CD4-positive, alpha-beta T cell (primary cell): ENCODE results near the gene KNDC1. TPM values are rescaled to one million over a fixed set of nuclear protein-coding genes. Genes with fewer than 3 reads are reported as not detected.

Experiments
- ATAC-seq: fragments of 200-7000 bp; cut with Tn5 transposase; one replicate; pipeline ENCODE4 v1.10.0; 2022; ENCODE audit warnings: mild to moderate bottlenecking; ENCODE audit not compliant: poor library complexity
- CTCF ChIA-PET: fragments of 350-600 bp; sonication (Branson Sonifier 250); formaldehyde crosslinking; loops from one replicate; lab custom pipeline; 2021; ENCODE audit warnings: antibody characterized with exemption, inconsistent platforms; lab: Charles Lee
- POLR2A ChIA-PET: fragments of 350-600 bp; sonication (Branson Sonifier 250); formaldehyde crosslinking; loops from one replicate; lab custom pipeline; 2021; ENCODE audit warnings: antibody characterized with exemption, inconsistent platforms; lab: Charles Lee
- DNase-seq, 14 experiments: peaks; one replicate each; pipeline ENCODE4 v3.0.0-alpha.2; 2013 to 2020; ENCODE audit warnings: mixed read lengths in 2 of 14
- H3K27ac ChIP-seq, 2 donors: one replicate each; pipeline versions ENCODE4 v1.5.1 to v1.7.0; 2013; ENCODE audit warnings: low read length in 2 of 2, low read depth in 1 of 2, mild to moderate bottlenecking in 1 of 2
- H3K27me3 ChIP-seq, 2 experiments: 1 replicate in 1 of 2; 2 replicates in 1 of 2; pipeline versions ENCODE4 v1.6.1 to v1.7.0; 2013; ENCODE audit warnings: low read length in 2 of 2, control low read depth in 1 of 2, mild to moderate bottlenecking in 1 of 2, moderate library complexity in 1 of 2; ENCODE audit not compliant: insufficient read depth in 2 of 2, control insufficient read depth in 1 of 2
- H3K36me3 ChIP-seq: one replicate; pipeline ENCODE4 v1.6.1; 2013; ENCODE audit warnings: low read length, control low read depth; ENCODE audit not compliant: insufficient read depth
- H3K4me1 ChIP-seq: one replicate; pipeline ENCODE4 v1.6.1; 2013; ENCODE audit warnings: low read length, control low read depth; ENCODE audit not compliant: insufficient read depth
- H3K4me3 ChIP-seq: one replicate; pipeline ENCODE4 v1.5.1; 2013; ENCODE audit warnings: mild to moderate bottlenecking, low read length, moderate library complexity
- H3K9me3 ChIP-seq, 2 experiments: 1 replicate in 1 of 2; 2 replicates in 1 of 2; pipeline versions ENCODE4 v1.6.1 to v1.7.0; 2013; ENCODE audit warnings: low read length in 2 of 2, mild to moderate bottlenecking in 2 of 2, control low read depth in 1 of 2, moderate library complexity in 1 of 2; ENCODE audit not compliant: control insufficient read depth in 1 of 2, insufficient read depth in 1 of 2
- H3K27ac Mint-ChIP-seq: one replicate; pipeline ENCODE4 v1.8.0; 2020; ENCODE audit warnings: mixed read lengths
- H3K27me3 Mint-ChIP-seq: one replicate; pipeline ENCODE4 v1.8.0; 2021; ENCODE audit warnings: mixed read lengths
- H3K36me3 Mint-ChIP-seq: one replicate; pipeline ENCODE4 v1.8.0; 2021; ENCODE audit warnings: low read depth, mixed read lengths
- H3K4me1 Mint-ChIP-seq: one replicate; pipeline ENCODE4 v1.8.0; 2021; ENCODE audit warnings: low read depth, mixed read lengths
- H3K4me3 Mint-ChIP-seq: one replicate; pipeline ENCODE4 v1.8.0; 2020; ENCODE audit warnings: mild to moderate bottlenecking, mixed read lengths
- H3K9me3 Mint-ChIP-seq: one replicate; pipeline ENCODE4 v1.8.0; 2020; ENCODE audit warnings: mixed read lengths
- intact Hi-C, 2 experiments: fragments of 100-400 bp; cut with DNase I in 1 of 2; cut with micrococcal nuclease in 1 of 2; formaldehyde crosslinking; loops; one replicate each; pipeline versions ENCODE4 v1.15.1 to v1.9.0; 2023 to 2025; cut with DNase I, micrococcal nuclease
- total RNA-seq, 174 experiments: library from RNA in 2 of 174; stranded (reverse) in 2 of 174; gene quantifications; one replicate each; pipeline ENCODE4 v1.2.3 and lab custom pipeline; 2021 to 2026
- TF ChIP-seq, protein P1 (sequence below): fragments of 200-600 bp; IDR thresholded peaks from one replicate; pipeline ENCODE4 v1.8.0; 2022; ENCODE audit warnings: antibody characterized with exemption, mild to moderate bottlenecking

KNDC1 gene
- total RNA-seq, 2 experiments from 2014 or later: not detected

DNA sequence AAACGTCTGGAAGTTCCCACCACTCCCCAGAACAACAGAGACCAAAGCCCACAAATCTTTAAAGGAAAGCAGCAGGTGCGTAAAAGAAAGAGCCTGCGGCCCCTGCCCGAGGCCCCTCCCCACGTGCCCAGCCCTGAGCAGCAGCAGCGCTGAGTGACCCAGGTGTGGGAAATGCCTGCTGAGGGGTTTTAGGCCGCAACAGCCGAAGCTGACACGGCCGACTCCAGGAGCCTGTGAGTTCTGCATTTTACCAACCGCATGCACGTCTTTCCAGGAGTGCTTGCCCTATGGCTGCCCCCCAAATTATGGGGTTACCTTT is 1.6 kb upstream of the KNDC1 start:
- no peak for ATAC-seq
- Histone ChIP-seq H3K9me3 (peaks cover 0 to 19% of the 10 kb centered on the region in 2 experiments), H3K36me3 (no peaks in the 10 kb centered on the region), H3K27me3 (peaks cover 26 to 31% of the 10 kb centered on the region in 2 experiments), H3K27ac (no peak overlapping the region), H3K4me3 (no peak overlapping the region), H3K4me1 (peaks cover 13% of the 10 kb centered on the region)
- intact Hi-C loops: no loop called here
- Mint-ChIP-seq H3K27ac (no peak overlapping the region), H3K4me1 (no peaks in the 10 kb centered on the region), H3K9me3 (no peaks in the 10 kb centered on the region), H3K4me3 (no peak overlapping the region), H3K27me3 (peaks cover 32% of the 10 kb centered on the region), H3K36me3 (no peaks in the 10 kb centered on the region)
- no peak for DNase-seq
- CTCF ChIA-PET: interaction anchor here (1.7 kb wide), 1 partner anchor 11 kb away, joined by 3 read pairs; no protein-coding TSS in a partner anchor
- POLR2A ChIA-PET: no interaction called here
- TF ChIP-seq, protein P1, sequence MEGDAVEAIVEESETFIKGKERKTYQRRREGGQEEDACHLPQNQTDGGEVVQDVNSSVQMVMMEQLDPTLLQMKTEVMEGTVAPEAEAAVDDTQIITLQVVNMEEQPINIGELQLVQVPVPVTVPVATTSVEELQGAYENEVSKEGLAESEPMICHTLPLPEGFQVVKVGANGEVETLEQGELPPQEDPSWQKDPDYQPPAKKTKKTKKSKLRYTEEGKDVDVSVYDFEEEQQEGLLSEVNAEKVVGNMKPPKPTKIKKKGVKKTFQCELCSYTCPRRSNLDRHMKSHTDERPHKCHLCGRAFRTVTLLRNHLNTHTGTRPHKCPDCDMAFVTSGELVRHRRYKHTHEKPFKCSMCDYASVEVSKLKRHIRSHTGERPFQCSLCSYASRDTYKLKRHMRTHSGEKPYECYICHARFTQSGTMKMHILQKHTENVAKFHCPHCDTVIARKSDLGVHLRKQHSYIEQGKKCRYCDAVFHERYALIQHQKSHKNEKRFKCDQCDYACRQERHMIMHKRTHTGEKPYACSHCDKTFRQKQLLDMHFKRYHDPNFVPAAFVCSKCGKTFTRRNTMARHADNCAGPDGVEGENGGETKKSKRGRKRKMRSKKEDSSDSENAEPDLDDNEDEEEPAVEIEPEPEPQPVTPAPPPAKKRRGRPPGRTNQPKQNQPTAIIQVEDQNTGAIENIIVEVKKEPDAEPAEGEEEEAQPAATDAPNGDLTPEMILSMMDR: no peak

DNA sequence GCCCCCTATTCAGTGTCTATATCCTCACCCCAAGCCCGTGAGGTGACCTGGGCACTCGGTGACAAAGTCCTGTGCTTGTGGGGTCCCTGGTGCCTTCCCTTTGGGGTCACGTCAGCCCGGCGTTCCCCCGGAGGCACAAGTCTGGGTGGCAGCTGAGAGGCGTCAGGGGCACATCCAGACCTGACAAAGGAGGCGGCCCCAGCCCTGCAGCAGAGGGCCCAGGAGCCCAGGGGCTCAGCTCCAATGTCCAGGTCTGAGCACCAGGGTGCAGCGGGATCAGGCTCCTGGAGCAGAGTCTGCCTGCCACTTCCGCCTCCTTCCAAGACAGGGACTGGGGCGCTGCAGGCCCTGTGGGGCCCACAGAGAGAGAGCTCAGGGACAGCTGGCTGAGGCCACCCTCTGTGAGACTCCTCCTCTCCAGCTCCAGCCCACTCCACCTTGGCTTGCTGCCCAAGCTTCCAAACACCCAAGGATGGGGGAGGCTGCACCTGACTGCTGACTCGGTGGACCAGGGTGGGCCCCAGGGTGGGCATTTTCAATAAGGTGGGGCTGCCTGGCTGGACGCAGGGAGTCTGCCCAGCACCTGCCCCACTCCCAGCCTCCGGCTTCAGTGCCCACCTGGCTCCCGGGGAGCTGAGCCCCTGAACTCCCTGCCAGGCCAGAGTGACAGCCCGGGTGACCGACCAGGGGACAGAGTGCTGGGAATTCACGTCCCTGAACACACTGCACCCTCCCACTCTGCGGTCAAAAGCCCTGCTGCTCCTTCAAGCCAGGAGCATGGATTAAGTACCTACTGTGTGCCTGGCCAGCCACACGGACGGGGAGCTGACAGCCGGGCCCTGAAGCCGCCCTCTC is 1.0 kb upstream of the KNDC1 start:
- peaks cover 23 to 31% of the 10 kb centered on the region in 2 experiments for H3K27me3 ChIP-seq
- H3K4me3 Mint-ChIP-seq: no peak overlapping the region
- CTCF ChIA-PET: interaction anchor here (1.7 kb wide), 1 partner anchor 11 kb away, joined by 3 read pairs; no protein-coding TSS in a partner anchor
- TF ChIP-seq, protein P1: no peak
- H3K27me3 Mint-ChIP-seq: peaks cover 35% of the 10 kb centered on the region
- H3K4me1 Mint-ChIP-seq: no peaks in the 10 kb centered on the region
- peaks cover 0 to 19% of the 10 kb centered on the region in 2 experiments for H3K9me3 ChIP-seq
- no peaks in the 10 kb centered on the region for H3K36me3 ChIP-seq
- H3K4me3 ChIP-seq: no peak overlapping the region
- intact Hi-C loops: no loop called here
- H3K27ac ChIP-seq: no peak overlapping the region
- ATAC-seq: no peak
- POLR2A ChIA-PET: no interaction called here
- H3K4me1 ChIP-seq: peaks cover 13% of the 10 kb centered on the region
- H3K27ac Mint-ChIP-seq: no peak overlapping the region
- peak in 1 of 14 experiments; percentile 14 for DNase-seq
- no peaks in the 10 kb centered on the region for H3K9me3 Mint-ChIP-seq
- H3K36me3 Mint-ChIP-seq: no peaks in the 10 kb centered on the region

DNA sequence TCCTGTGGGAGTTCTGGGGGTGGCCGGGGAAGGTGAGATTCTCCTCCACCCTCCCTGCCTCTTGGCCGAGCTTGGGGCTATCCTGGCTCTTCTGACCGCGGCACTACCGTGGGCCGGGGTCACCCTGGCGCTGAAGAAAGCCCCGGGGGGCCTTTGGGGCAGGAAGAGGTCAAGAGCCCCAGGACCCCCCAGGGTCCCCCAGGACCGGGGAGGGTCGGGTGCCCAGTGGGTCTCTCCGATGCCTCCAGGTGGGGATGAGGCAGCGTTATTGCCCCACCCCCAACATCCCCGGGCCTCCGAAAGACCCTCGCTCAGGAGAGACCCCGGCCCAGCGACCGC is 439 bp upstream of the KNDC1 start:
- Mint-ChIP-seq H3K4me1 (no peaks in the 10 kb centered on the region), H3K9me3 (no peaks in the 10 kb centered on the region), H3K4me3 (no peak overlapping the region), H3K27ac (no peak overlapping the region), H3K36me3 (no peaks in the 10 kb centered on the region), H3K27me3 (peaks cover 33% of the 10 kb centered on the region)
- no peaks in the 10 kb centered on the region for H3K36me3 ChIP-seq
- TF ChIP-seq, protein P1: no peak
- H3K9me3 ChIP-seq: peaks cover 0 to 19% of the 10 kb centered on the region in 2 experiments
- H3K27ac ChIP-seq: no peak overlapping the region
- H3K4me1 ChIP-seq: peaks cover 13% of the 10 kb centered on the region
- no peak overlapping the region for H3K4me3 ChIP-seq
- POLR2A ChIA-PET: no interaction called here
- H3K27me3 ChIP-seq: peaks cover 23 to 31% of the 10 kb centered on the region in 2 experiments
- intact Hi-C loops: no loop called here
- CTCF ChIA-PET: no interaction called here
- DNase-seq (peak in 1 of 14 experiments; percentile 10), ATAC-seq (no peak)
